Hepatocyte (in vitro differentiated cells): Measurements from ENCODE around the gene ADGRB2. TPM values are rescaled to one million over a fixed set of nuclear protein-coding genes. Genes with fewer than 3 reads are reported as not detected.

Source experiments
- DNase-seq: peaks from one replicate; pipeline ENCODE4 v3.0.0-alpha.2; 2016; ENCODE audit warnings: low spot score
- H2AFZ ChIP-seq: fragments of 200-600 bp; sonication (generic); 2 replicates; pipeline ENCODE4 v1.6.0; 2016; ENCODE audit warnings: antibody characterized with exemption, mild to moderate bottlenecking
- H3K27ac ChIP-seq: fragments of 200-600 bp; sonication (generic); 2 replicates; pipeline ENCODE4 v1.5.1; 2016; ENCODE audit warnings: mild to moderate bottlenecking
- H3K27me3 ChIP-seq: fragments of 200-600 bp; sonication (generic); 2 replicates; pipeline ENCODE4 v1.6.1; 2016
- H3K36me3 ChIP-seq: fragments of 200-600 bp; sonication (generic); replicated peaks from 2 replicates; pipeline ENCODE4 v1.5.1; 2016; ENCODE audit warnings: low read depth; ENCODE audit not compliant: insufficient read depth
- H3K4me1 ChIP-seq: fragments of 200-600 bp; sonication (generic); 2 replicates; pipeline ENCODE4 v1.5.1; 2016; ENCODE audit warnings: mild to moderate bottlenecking, moderate library complexity; ENCODE audit not compliant: insufficient read depth
- H3K4me2 ChIP-seq: fragments of 200-600 bp; sonication (generic); 2 replicates; pipeline ENCODE4 v1.6.0; 2016
- H3K4me3 ChIP-seq: fragments of 200-600 bp; sonication (generic); 2 replicates; pipeline ENCODE4 v1.5.1; 2016; ENCODE audit warnings: mild to moderate bottlenecking
- H3K79me2 ChIP-seq: fragments of 200-600 bp; sonication (generic); 2 replicates; pipeline ENCODE4 v1.6.0; 2017; ENCODE audit warnings: mild to moderate bottlenecking
- H3K9me2 ChIP-seq: fragments of 200-600 bp; sonication (generic); replicated peaks from 2 replicates; pipeline ENCODE4 v1.6.0; 2017; ENCODE audit warnings: mild to moderate bottlenecking; ENCODE audit not compliant: insufficient read depth
- H3K9me3 ChIP-seq: fragments of 200-600 bp; sonication (generic); 2 replicates; pipeline ENCODE4 v1.5.1; 2016; ENCODE audit warnings: low read depth, mild to moderate bottlenecking
- H4K20me1 ChIP-seq: fragments of 200-600 bp; sonication (generic); 2 replicates; pipeline ENCODE4 v1.6.0; 2016; ENCODE audit warnings: mild to moderate bottlenecking; ENCODE audit not compliant: insufficient read depth, poor library complexity, severe bottlenecking
- CTCF ChIP-seq: fragments of 200-600 bp; sonication (generic); IDR thresholded peaks from 2 replicates; pipeline ENCODE4 v1.5.1; 2016; ENCODE audit warnings: antibody characterized with exemption, mild to moderate bottlenecking; ENCODE audit not compliant: poor library complexity
- EZH2 ChIP-seq: fragments of 200-600 bp; sonication (generic); IDR thresholded peaks from 2 replicates; pipeline ENCODE4 v1.6.1; 2016; ENCODE audit warnings: antibody characterized with exemption, mild to moderate bottlenecking, borderline replicate concordance
- EZH2phosphoT487 ChIP-seq: fragments of 200-600 bp; sonication (generic); IDR thresholded peaks from one replicate; pipeline ENCODE4 v1.6.1; 2018; ENCODE audit warnings: antibody characterized with exemption, mild to moderate bottlenecking, low read depth, moderate library complexity; ENCODE audit not compliant: unreplicated experiment, severe bottlenecking
- WGBS: methylation state at CpG from one replicate; pipeline ENCODE4 v1.1.6; 2016; ENCODE audit warnings: low lambda C conversion rate; ENCODE audit errors: missing lambda C conversion rate; 5-methylcytosine and 5-hydroxymethylcytosine counted together
- polyA plus RNA-seq: library from polyadenylated mRNA; unstranded; fragments of >200 nt; fragmentation: Nextera tagmentation; extraction: Ambion mirVana; gene quantifications from 2 replicates; pipeline ENCODE4 v1.2.1, GENCODE V29; 2016
- total RNA-seq: library from RNA; depleted of rRNA; stranded (reverse); fragments of >200 nt; gene quantifications from 2 replicates; pipeline ENCODE4 v1.2.3, GENCODE V29; 2014

ADGRB2 gene
- total and polyA plus RNA-seq, 2 experiments from 2014 or later: 7.7 to 10.5 TPM

GRCh38 chr1:31758823-31759222 lies 5.3 kb downstream of the ADGRB2 start:
- no peak overlapping the region for H3K4me3 ChIP-seq
- H3K36me3 ChIP-seq: no peaks in the 10 kb centered on the region
- H3K4me2 ChIP-seq: no peak overlapping the region
- peaks cover 12% of the 10 kb centered on the region for H3K79me2 ChIP-seq
- H3K4me1 ChIP-seq: peaks cover 37% of the 10 kb centered on the region
- no peaks in the 10 kb centered on the region for H3K9me3 ChIP-seq
- H4K20me1 ChIP-seq: no peaks in the 10 kb centered on the region
- TF ChIP-seq EZH2phosphoT487 (no peak), CTCF (no peak), EZH2 (no peak)
- no peaks in the 10 kb centered on the region for H3K9me2 ChIP-seq
- H2AFZ ChIP-seq: no peak overlapping the region
- H3K27ac ChIP-seq: no peak overlapping the region
- DNase-seq: no peak
- 89% methylated on average over 7 of the region's 7 CpGs for WGBS
- H3K27me3 ChIP-seq: peaks cover 10% of the 10 kb centered on the region

GRCh38 chr1:31757989-31758388 lies 6.2 kb downstream of the ADGRB2 start:
- no peak for TF ChIP-seq EZH2
- H4K20me1 ChIP-seq: no peaks in the 10 kb centered on the region
- no peak overlapping the region for H3K4me3 ChIP-seq
- peaks cover 41% of the 10 kb centered on the region for H3K4me1 ChIP-seq
- DNase-seq: no peak
- H3K4me2 ChIP-seq: no peak overlapping the region
- no peak overlapping the region for H2AFZ ChIP-seq
- no peaks in the 10 kb centered on the region for H3K36me3 ChIP-seq
- peaks cover 8% of the 10 kb centered on the region for H3K27me3 ChIP-seq
- WGBS: 89% methylated on average over 6 of the region's 6 CpGs
- peaks cover 12% of the 10 kb centered on the region for H3K79me2 ChIP-seq
- H3K27ac ChIP-seq: no peak overlapping the region
- no peaks in the 10 kb centered on the region for H3K9me2 ChIP-seq
- H3K9me3 ChIP-seq: no peaks in the 10 kb centered on the region

GRCh38 chr1:31757204-31757679 lies 6.9 kb downstream of the ADGRB2 start:
- Histone ChIP-seq H3K9me3 (no peaks in the 10 kb centered on the region), H3K4me1 (peaks cover 47% of the 10 kb centered on the region), H3K4me2 (no peak overlapping the region), H3K36me3 (no peaks in the 10 kb centered on the region), H3K9me2 (no peaks in the 10 kb centered on the region), H3K79me2 (peaks cover 12% of the 10 kb centered on the region), H3K27ac (no peak overlapping the region), H2AFZ (no peak overlapping the region), H3K4me3 (no peak overlapping the region), H4K20me1 (no peaks in the 10 kb centered on the region), H3K27me3 (peaks cover 6% of the 10 kb centered on the region)
- 94% methylated on average over 8 of the region's 8 CpGs for WGBS
- DNase-seq: no peak
- TF ChIP-seq CTCF: no peak
- no peak for TF ChIP-seq EZH2phosphoT487
- TF ChIP-seq EZH2: no peak

- TF ChIP-seq EZH2phosphoT487 (no peak), EZH2 (no peak), CTCF (no peak)
- H3K36me3 ChIP-seq: no peaks in the 10 kb centered on the region
- H3K9me3 ChIP-seq: no peaks in the 10 kb centered on the region
- WGBS: 94% methylated on average over 13 of the region's 13 CpGs
- no peak overlapping the region for H3K27ac ChIP-seq
- H3K4me1 ChIP-seq: peaks cover 47% of the 10 kb centered on the region
- peaks cover 7% of the 10 kb centered on the region for H3K79me2 ChIP-seq
- no peak overlapping the region for H3K4me3 ChIP-seq
- H3K4me2 ChIP-seq: no peak overlapping the region
- H2AFZ ChIP-seq: no peak overlapping the region
- no peaks in the 10 kb centered on the region for H4K20me1 ChIP-seq
- DNase-seq: no peak
- H3K9me2 ChIP-seq: no peaks in the 10 kb centered on the region
- H3K27me3 ChIP-seq: peaks cover 4% of the 10 kb centered on the region
Measured at GRCh38 chr1:31756578-31756977, 7.6 kb downstream of the ADGRB2 start.
